ENCODE measurements around the gene CCBE1. TPM values are rescaled to one million over a fixed set of nuclear protein-coding genes. Genes with fewer than 3 reads are reported as not detected.

Gene CCBE1
- total RNA-seq, 2 donors from 2014 or later = 1.00 to 2.9 TPM

GRCh38 chr18:59597049-59597448 lies 100.2 kb downstream of the CCBE1 start:
- no peak for DNase-seq
- no peaks in the 10 kb centered on the region for H3K9me3 Mint-ChIP-seq
- no peak for TF ChIP-seq CTCF (conservative IDR thresholded peaks at IDR 0.05)
- 90% methylated on average over 3 of the region's 3 CpGs; no CpG with 5 or more reads in 1 of the 2 experiments for WGBS, 2 experiments (ENCODE audit: insufficient coverage in 1 of 2, insufficient read length in 1 of 2)
- no peaks in the 10 kb centered on the region for H3K36me3 Mint-ChIP-seq (ENCODE audit: low read depth)
- Histone ChIP-seq H3K9me3 (ENCODE audit: control insufficient read depth, low read length) (no peaks in the 10 kb centered on the region), H3K27me3 (ENCODE audit: control insufficient read depth, insufficient read depth, low read length, poor library complexity, severe bottlenecking) (peaks cover 25% of the 10 kb centered on the region), H3K36me3 (ENCODE audit: control insufficient read depth, insufficient read depth, low read length) (no peaks in the 10 kb centered on the region), H3K27ac (ENCODE audit: low read depth, low read length) (no peak overlapping the region), H3K4me3 (ENCODE audit: low read length) (no peak overlapping the region), H3K4me1 (ENCODE audit: control insufficient read depth, insufficient read depth, low read length) (no peaks in the 10 kb centered on the region), H3K9ac (ENCODE audit: extremely low read depth, low read length, poor library complexity, severe bottlenecking) (no peak overlapping the region)
- no peak overlapping the region for H3K4me3 Mint-ChIP-seq
- no peak overlapping the region for H3K27ac Mint-ChIP-seq
- H3K27me3 Mint-ChIP-seq (ENCODE audit: insufficient read depth) = peaks cover 19% of the 10 kb centered on the region
- no peaks in the 10 kb centered on the region for H3K4me1 Mint-ChIP-seq

- Mint-ChIP-seq H3K27me3 (ENCODE audit: insufficient read depth) (peaks cover 8% of the 10 kb centered on the region), H3K36me3 (ENCODE audit: low read depth) (no peaks in the 10 kb centered on the region), H3K4me3 (no peak overlapping the region), H3K4me1 (no peaks in the 10 kb centered on the region), H3K27ac (no peak overlapping the region), H3K9me3 (no peaks in the 10 kb centered on the region)
- no peak for DNase-seq
- H3K9ac ChIP-seq (ENCODE audit: extremely low read depth, low read length, poor library complexity, severe bottlenecking) = no peak overlapping the region
- peaks cover 13% of the 10 kb centered on the region for H3K27me3 ChIP-seq (ENCODE audit: control insufficient read depth, insufficient read depth, low read length, poor library complexity, severe bottlenecking)
- H3K4me3 ChIP-seq (ENCODE audit: low read length) = no peak overlapping the region
- H3K27ac ChIP-seq (ENCODE audit: low read depth, low read length) = no peak overlapping the region
- no peaks in the 10 kb centered on the region for H3K9me3 ChIP-seq (ENCODE audit: control insufficient read depth, low read length)
- H3K36me3 ChIP-seq (ENCODE audit: control insufficient read depth, insufficient read depth, low read length) = no peaks in the 10 kb centered on the region
- no peaks in the 10 kb centered on the region for H3K4me1 ChIP-seq (ENCODE audit: control insufficient read depth, insufficient read depth, low read length)
- no peak for TF ChIP-seq CTCF (conservative IDR thresholded peaks at IDR 0.05)
Observed at GRCh38 chr18:59593291-59593717, 103.9 kb downstream of the CCBE1 start.

DNA sequence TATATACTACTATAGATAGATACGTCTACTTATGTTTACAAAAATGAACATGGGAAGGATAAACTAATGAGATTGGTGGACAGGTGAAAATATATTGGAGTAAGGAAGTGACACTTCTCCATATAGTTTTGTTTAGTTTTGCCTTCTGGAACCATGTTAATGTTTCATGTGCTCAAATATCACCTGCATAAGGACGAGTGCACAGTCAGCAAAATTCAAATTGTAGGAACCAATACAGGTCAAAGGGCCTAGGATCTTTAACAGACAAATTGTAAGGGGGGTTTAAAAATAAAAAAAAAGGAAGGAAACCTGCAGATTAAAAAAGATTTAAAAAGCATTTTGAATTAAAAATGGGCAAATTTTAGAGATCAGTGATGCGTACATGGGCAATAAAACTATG lies 104.6 kb downstream of the CCBE1 start:
- H3K9ac ChIP-seq (ENCODE audit: extremely low read depth, low read length, poor library complexity, severe bottlenecking) = no peak overlapping the region
- no peaks in the 10 kb centered on the region for H3K4me1 ChIP-seq (ENCODE audit: control insufficient read depth, insufficient read depth, low read length)
- no peaks in the 10 kb centered on the region for H3K36me3 ChIP-seq (ENCODE audit: control insufficient read depth, insufficient read depth, low read length)
- 89 to 100% methylated on average over 2 to 3 of the region's 3 CpGs for WGBS, 2 experiments (ENCODE audit: insufficient coverage in 1 of 2, insufficient read length in 1 of 2)
- no peak overlapping the region for H3K27ac Mint-ChIP-seq
- H3K27ac ChIP-seq (ENCODE audit: low read depth, low read length) = no peak overlapping the region
- no peaks in the 10 kb centered on the region for H3K9me3 Mint-ChIP-seq
- no peak for TF ChIP-seq CTCF (conservative IDR thresholded peaks at IDR 0.05)
- peaks cover 6% of the 10 kb centered on the region for H3K27me3 ChIP-seq (ENCODE audit: control insufficient read depth, insufficient read depth, low read length, poor library complexity, severe bottlenecking)
- H3K4me3 Mint-ChIP-seq = no peak overlapping the region
- H3K4me3 ChIP-seq (ENCODE audit: low read length) = no peak overlapping the region
- peaks cover under 1% of the 10 kb centered on the region for H3K27me3 Mint-ChIP-seq (ENCODE audit: insufficient read depth)
- no peaks in the 10 kb centered on the region for H3K4me1 Mint-ChIP-seq
- H3K36me3 Mint-ChIP-seq (ENCODE audit: low read depth) = no peaks in the 10 kb centered on the region
- H3K9me3 ChIP-seq (ENCODE audit: control insufficient read depth, low read length) = no peaks in the 10 kb centered on the region
- DNase-seq = no peak

All from endodermal cell (in vitro differentiated cells).